T-helper 1 cell treated with Interleukin-12 subunit alpha and Interleukin-12 subunit beta and Interleukin-4 antibody, amounts not matched to agents 30 ng/mL and 1 ng/mL, for 36 hours (primary cell): ENCODE data around the gene CACNG7. TPM values are rescaled to one million over a fixed set of nuclear protein-coding genes. Genes with fewer than 3 reads are reported as not detected.

Source experiments
- intact Hi-C: fragments of 100-400 bp; cut with micrococcal nuclease; formaldehyde crosslinking; loops from one replicate; pipeline ENCODE4 v1.15.1; 2024
- total RNA-seq: library from RNA; stranded (reverse); gene quantifications from 2 replicates; pipeline ENCODE4 v1.2.3, GENCODE V29; 2022

The CACNG7 gene
- total RNA-seq, 1 donor from 2014 or later: not detected

DNA sequence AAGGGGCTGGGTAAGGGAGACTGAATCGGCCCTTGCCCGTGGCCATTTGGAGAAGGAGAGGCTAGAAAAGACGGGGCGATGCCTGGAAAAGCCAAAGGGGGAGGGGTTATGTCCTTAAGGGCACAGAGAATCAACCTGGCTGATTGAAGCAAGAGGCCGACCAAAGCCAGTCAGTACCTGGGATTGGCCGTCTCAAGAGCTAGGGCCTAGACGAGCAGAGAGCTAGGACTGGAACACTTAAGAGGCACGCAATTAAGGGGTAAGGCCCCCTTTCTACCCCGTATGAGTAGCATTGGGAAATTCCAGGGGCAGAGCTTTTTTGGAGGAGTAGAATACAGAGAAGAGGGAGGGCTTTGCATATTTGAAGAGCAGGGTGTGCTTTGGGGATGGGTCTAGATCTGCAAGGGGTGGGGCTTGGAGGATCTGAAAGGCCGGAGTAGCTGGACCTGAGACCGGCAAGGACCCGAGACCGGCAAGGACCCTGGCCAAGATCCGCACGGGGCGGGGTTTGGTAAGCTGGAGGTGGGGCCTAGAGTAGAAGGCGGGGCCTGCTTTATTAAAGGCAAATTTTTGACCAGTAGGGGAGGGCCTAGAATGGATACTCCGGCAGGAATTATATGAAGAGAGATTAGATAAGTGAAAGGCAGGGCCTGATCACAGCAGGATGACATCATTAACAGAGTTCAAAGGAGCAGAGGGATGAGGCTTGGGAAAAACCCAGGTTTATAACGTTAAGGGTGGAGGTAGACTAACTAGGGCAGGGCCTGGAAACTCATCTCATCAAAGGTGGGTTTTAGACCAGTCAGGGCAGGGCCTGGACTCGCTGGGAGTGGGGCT, 71.7 kb downstream of the CACNG7 start:
- intact Hi-C loops: no loop called here

DNA sequence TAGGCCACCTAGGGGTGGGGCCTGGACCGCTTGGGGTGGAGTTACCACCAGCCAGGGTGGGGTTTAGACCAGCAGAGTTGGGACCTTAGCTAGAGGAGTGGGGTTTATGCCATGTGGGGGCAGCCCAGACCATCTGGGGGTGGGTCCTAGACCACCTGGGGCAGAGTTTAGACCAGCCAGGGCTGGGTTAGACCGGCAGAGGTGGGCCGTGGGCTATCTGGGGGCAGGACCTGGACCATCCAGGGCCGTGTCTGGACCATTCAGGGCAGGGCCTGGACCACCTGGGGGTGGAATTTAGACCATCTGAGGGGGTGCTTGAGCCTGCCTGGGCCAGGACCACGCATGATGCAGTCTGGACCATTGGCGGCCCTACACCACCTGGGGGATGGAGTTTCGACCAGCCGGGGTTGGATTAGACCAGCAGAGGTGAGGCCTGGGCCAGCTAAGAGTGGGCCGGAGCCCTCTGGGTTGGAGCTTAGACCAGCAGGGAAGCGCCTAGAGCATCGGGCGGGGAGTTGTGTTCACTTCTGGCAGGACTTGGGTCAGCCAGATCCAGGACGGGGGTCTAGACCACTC, 72.4 kb downstream of the CACNG7 start:
- intact Hi-C loops: no loop called here

DNA sequence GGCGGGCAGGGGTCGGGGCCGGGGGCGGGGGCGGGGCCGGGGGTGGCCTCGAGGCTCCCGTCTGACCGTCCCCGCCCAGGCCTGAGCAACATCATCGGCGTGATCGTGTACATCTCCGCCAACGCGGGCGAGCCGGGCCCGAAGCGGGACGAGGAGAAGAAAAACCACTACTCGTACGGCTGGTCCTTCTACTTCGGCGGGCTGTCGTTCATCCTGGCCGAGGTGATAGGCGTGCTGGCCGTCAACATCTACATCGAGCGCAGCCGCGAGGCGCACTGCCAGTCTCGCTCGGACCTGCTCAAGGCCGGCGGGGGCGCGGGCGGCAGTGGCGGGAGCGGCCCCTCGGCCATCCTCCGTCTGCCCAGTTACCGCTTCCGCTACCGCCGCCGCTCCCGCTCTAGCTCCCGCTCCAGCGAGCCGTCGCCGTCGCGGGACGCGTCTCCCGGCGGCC, 72.9 kb downstream of the CACNG7 start:
- intact Hi-C loops: no loop called here

DNA sequence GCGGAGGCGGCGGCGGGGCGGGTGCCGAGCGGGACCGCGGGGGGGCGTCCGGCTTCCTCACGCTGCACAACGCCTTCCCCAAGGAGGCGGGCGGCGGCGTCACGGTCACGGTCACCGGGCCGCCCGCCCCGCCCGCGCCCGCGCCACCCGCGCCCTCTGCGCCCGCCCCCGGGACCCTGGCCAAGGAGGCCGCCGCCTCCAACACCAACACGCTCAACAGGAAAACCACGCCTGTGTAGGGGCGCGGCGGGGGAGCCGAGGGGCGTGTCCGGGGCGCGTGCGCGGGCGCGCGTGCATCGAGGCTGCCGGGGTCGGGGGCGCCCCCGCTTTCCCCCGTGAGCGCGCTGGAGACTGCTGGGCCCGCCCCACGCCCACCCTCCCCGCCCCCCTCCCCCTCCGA, 73.5 kb downstream of the CACNG7 start:
- intact Hi-C loops: no loop called here

DNA sequence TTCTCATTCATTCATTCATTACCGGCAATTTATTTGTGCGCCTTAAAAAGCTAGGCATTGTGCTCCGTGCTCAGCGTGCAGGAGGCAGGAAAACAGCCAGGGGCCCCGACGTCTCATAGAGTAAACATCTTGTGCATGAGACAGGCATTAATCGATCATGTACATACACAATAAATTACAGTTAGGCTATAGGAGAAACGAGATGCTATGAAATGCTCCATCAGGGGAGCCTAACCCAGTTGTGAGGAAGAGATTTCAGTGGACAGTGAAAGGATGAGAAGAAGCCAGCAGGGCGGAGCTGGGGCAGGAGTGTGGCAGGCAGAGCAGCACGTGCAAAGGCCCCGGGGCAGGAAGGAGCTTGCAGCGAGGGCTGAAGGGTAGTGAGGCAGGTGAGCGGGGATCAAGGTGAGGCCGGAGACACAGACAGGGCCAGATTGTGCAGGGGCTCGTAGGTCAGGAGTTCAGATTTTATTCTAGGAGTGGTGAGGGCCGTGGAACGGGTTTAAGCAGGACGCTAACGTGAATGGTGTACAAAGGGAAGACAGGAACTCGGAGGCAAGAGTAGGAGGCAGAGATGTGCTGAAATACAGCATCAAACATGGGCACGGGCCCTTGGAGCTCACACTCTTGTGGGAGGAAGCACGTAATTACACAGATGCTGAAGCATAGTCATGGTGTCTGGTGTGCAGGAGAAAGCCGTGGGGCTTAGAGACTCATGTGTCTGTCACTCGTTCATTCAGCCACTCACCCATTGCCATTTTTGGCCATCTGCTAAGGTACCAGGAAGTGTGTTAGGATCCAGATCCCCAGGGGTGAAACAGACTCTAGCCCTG, 74.6 kb downstream of the CACNG7 start:
- intact Hi-C loops: no loop called here

DNA sequence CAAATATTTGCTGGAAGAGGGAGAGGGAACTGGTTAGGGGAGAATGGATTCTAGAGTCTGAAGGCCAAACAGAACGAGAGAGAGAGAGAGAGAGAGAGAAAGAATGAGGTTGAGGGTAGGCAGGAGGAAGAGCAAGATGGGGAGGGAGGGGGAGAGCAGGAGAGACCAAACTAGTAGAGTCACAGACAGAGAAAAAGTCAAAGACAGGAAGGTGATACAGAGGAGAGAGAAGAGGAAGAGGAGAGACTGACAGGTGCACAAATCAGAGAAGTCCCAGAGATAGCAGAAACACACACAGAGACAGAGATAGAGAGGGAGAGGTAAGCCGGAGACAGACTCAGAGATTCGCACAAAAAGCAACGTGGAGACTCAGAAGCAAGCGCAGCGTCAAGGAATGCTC, 76.8 kb downstream of the CACNG7 start:
- intact Hi-C loops: no loop called here

DNA sequence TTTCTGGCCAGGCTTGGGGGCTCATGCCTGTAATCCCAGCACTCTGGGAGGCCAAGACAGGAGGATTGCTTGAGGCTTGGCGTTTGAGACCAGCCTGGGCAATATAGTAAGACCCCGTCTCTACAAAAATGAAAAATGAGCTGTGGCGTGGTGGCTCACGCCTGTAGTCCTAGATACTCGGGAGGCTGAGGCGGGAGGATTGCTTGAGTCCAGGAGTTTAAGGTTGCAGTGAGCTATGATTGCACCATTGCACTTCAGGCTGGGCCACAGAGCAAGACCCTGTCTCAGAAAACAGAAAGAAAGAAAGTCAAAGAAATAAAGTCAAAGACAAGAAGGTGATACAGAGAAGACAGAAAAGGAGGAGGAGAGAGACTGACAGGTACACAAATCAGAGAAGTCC, 79.9 kb downstream of the CACNG7 start:
- intact Hi-C loops: no loop called here

DNA sequence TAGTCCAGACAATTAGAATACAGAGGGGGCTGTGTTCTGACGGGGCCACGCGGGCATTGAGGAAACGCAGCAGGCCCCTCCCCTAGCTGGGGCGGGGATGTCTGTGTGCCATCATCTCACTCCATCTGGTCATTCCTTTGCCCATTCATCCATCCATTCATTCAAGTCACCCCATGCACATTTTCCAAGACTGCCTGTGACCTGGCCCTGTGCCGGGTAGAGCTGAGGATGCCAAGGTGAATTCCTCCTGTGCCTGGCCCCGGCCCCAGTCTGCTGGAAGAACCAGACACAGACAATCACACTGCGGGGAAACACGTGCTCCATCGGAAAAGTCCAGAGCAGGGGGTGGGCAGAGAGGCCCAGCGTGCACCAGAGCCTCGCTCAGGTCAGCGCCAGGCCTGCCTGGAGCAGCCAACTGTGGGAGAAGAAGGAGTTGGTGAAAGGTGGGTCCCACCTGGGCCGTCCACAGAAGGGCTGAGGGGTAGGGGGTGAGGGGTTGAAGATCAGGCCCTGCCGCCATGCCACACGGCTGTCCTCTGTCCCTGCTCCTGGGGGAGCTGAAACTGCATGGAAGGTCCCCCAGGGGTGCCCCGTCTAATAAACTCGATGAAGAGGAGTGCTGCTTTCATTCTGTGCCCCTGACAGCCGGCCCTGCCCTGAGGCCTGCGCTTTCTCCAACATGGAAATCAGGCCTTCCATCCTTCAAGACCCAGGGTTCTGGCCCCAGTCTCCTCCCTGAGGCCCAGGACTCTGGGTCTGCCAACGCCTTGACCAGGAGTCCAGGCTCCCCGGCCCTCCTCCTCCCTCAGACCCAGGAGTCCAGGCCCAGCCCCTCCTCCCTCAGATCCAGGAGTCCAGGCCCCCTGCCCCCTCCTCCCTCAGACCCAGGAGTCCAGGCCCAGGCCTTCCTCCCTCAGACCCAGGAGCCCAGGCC, 80.8 kb downstream of the CACNG7 start:
- intact Hi-C loops: no loop called here

DNA sequence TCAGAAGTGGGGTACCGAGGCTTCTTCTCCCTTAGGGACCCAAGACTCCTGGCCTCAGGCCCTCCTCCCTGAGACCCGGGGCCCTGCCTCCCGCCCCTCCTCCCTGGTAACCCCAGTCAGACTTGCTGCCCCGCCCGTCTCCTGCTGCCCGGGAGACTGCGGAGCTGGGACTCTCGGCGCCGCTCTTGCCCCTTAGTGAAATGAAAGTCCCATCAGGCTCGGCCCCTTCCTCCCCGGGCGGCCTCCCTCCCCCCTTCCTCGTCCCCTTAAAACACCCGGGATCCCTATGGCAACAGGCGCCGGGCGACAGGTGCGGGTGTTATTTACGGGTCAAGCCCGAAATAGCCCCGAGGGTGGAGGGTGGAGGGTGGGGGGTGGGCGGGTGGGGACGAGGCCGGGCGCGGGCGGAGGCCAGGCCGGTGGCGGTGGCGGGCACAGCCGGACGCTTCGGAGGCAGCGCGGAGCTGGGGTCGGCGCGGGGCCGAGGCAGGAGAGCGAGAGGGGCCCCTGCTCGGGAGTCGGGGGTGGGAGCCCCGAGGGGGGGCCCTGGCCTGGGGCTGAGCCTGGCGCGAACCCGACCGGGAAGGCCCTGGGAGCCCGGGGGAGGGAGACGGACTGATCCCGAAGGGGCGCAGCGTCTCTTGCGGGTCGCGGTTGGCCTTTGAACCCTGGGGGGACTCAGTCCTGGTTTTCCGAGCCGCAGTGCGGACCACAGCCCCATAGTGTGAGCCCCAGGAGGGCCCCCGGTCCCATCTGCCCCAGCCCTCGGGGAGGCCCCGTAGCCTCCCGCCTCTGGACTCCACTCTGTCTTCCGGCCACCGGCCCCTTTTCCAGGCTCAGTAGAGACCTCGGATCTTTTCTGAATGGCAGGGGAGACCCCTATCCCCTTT, 82.4 kb downstream of the CACNG7 start, which contains the start of gene CACNG6:
Gene CACNG6, plus strand, starts transcription at position 414 of the 890 bp plus-strand sequence. CDS start 1,241 bp downstream, outside the sequence.
- intact Hi-C loops: no loop called here

DNA sequence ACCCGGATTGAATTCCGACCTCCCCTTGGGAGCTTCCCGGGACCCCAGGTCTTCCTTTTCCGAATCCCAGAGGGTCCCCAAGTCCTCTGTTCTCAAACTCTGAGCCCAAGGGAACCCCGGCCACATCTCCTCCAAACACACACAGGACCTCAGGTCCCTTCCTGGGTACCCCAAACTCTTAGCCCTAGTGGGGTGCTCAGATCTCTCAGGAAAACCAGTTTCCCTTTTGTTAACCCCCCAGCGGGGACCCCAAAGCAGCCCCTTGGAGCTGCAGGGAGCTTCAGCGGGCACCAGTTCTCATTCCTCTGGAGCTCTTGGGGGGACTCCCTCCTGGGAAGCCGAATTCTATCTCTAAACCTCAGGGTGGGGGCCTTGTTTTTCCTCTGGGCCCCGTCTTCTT, 83.1 kb downstream of the CACNG7 start:
- intact Hi-C loops: no loop called here

DNA sequence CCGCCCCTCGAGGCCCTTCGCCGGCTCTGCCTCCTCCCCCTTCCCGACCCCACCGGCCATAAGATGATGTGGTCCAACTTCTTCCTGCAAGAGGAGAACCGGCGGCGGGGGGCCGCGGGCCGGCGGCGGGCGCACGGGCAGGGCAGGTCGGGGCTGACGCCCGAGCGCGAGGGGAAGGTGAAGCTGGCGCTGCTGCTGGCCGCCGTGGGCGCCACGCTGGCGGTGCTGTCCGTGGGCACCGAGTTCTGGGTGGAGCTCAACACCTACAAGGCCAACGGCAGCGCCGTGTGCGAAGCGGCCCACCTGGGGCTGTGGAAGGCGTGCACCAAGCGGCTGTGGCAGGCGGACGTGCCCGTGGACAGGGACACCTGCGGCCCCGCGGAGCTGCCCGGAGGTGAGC, 83.7 kb downstream of the CACNG7 start:
- intact Hi-C loops: no loop called here

DNA sequence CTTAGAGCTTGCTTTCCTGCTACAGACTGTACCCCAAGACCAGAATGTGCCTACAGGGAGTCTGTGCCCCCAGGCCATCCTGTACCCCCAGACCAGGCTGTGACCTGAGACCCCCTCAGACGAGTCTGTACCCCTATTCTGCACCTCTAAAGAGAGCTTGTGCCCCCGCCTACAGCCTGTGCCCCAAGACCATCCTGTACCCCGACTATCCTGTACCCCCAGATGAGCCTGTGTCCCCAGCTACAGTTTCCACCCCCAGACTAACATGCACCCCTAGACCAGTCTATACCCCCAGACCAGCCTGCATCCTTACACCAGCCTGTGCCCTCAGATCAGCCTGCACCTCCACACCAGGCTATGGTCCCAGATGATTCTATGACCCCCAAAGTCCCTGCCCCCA, 84.4 kb downstream of the CACNG7 start:
- intact Hi-C loops: no loop called here

Other genes starting within 250 kb of the CACNG7 start
- gene NLRP12, start 85.0 kb upstream of the CACNG7 start, total RNA-seq: not detected in 2 replicates
- 100 and 101 TPM in 2 replicates for gene MYADM, start 41.4 kb upstream of the CACNG7 start, total RNA-seq
- gene PRKCG, start 27.1 kb upstream of the CACNG7 start, total RNA-seq: 0.32 TPM in 1 of 2 replicates, not detected in the other
- not detected in 2 replicates for gene CACNG8, start 53.7 kb downstream of the CACNG7 start, total RNA-seq
- not detected in 2 replicates for gene CACNG6, start 82.4 kb downstream of the CACNG7 start, total RNA-seq
- gene VSTM1, start 154.6 kb downstream of the CACNG7 start, total RNA-seq: not detected in 2 replicates
- gene TARM1, start 172.1 kb downstream of the CACNG7 start, total RNA-seq: not detected in 2 replicates
- 0.22 TPM in 1 of 2 replicates, not detected in the other for gene OSCAR, start 191.5 kb downstream of the CACNG7 start, total RNA-seq
- 108 and 124 TPM in 2 replicates for gene NDUFA3, start 193.6 kb downstream of the CACNG7 start, total RNA-seq
- gene TFPT, start 206.4 kb downstream of the CACNG7 start, total RNA-seq: 39.3 and 48.5 TPM in 2 replicates
- 71.4 and 76.7 TPM in 2 replicates for gene PRPF31, start 206.5 kb downstream of the CACNG7 start, total RNA-seq
- 64.3 and 64.8 TPM in 2 replicates for gene CNOT3, start 228.5 kb downstream of the CACNG7 start, total RNA-seq